22Rv1 (cell line): Measurements from ENCODE around the gene TTLL1.

Source experiments
- H3K27ac ChIP-seq: fragments of 450-650 bp; 2 replicates; pipeline ENCODE4 v1.5.1; 2017
- ZFX ChIP-seq: fragments of 450-650 bp; IDR thresholded peaks from 2 replicates; pipeline ENCODE4 v1.6.1; 2017; ENCODE audit warnings: antibody characterized with exemption, borderline replicate concordance
- TF ChIP-seq, protein P1 (sequence below): fragments of 450-650 bp; IDR thresholded peaks from 2 replicates; pipeline ENCODE4 v1.5.1; 2017; ENCODE audit warnings: mild to moderate bottlenecking

The TTLL1 gene

DNA sequence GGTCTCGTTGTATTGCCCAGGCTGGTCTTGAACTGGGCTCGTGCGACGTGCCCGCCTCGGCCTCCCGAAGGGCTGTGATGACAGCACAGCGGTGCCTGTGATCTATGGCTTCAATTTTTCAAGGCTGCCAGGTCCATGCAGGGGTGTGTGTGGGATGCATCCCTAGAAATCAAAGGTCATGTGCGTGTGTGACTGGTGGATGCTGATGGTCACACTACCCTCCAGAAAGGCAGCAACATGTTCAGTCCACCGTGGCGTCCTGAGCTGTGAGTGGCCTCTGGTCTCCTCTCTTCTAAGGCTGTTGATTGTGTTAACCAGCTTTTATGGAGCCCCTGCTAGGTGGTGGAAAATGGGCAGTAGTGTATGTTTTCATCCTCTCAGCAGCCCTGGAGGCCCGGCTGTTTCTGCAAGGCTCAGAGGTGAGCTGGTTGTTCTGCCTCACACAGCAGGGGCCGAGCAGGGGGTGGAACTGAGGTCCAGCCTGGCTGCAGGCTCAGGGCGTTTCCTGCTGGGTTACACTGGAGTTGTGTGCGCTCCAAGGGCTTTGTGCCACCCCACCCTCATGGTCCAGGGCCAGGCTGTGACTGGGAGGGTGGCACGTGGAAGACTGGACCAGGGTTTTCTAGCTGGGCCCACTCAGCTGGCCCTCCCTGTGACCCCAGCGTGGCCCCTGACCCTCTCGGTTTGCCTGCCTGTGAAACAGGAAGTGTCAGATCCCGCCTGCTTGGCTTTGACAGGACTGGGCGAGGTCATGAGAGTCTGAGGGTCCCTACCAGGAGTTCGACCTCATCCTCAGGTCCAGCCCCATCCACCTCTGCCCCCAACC, 29.0 kb upstream of the TTLL1 start:
- no peak overlapping the region for H3K27ac ChIP-seq
- no peak for TF ChIP-seq ZFX
- TF ChIP-seq, protein P1, sequence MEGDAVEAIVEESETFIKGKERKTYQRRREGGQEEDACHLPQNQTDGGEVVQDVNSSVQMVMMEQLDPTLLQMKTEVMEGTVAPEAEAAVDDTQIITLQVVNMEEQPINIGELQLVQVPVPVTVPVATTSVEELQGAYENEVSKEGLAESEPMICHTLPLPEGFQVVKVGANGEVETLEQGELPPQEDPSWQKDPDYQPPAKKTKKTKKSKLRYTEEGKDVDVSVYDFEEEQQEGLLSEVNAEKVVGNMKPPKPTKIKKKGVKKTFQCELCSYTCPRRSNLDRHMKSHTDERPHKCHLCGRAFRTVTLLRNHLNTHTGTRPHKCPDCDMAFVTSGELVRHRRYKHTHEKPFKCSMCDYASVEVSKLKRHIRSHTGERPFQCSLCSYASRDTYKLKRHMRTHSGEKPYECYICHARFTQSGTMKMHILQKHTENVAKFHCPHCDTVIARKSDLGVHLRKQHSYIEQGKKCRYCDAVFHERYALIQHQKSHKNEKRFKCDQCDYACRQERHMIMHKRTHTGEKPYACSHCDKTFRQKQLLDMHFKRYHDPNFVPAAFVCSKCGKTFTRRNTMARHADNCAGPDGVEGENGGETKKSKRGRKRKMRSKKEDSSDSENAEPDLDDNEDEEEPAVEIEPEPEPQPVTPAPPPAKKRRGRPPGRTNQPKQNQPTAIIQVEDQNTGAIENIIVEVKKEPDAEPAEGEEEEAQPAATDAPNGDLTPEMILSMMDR, result no peak

DNA sequence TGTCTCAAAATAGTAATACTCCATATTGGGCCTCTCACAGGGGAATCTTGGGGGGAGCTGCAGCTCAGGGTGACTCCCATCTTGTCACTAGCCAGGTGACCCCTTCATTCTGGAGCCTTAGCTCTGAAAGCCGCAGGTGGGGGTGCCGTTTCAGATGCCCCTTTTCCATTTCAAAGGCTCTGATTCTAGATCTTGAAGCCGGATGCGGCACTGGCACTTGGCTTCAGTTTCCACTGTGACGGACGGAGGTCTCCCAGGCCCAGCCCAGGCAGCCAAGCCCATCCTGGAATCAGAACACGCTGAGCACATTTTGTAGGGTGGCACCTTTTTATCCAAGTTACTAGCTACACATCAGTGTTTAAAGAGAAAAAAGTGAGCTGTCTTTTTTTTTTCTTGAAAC, 27.7 kb upstream of the TTLL1 start:
- H3K27ac ChIP-seq, result no peak overlapping the region
- TF ChIP-seq, protein P1, result no peak
- TF ChIP-seq ZFX, result no peak

DNA sequence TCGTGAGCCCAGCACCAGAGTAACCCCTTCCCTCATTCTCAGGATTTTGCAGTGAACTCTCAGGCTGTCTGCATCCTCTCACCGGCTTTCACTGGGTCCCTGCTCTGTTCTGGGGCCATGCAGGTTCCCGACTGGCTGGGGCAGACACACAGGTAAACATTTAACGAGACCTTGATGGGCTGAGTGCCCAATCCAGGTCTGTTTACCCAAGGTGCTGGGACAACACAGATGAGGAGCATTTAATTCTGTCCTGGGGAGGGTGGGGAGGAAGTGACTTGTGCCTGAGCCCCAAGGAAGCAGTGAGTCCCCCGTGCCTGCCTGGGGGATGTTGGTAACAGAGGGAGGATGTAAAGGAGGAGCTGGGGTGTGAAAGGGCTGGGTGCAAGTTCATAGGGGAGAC, 25.8 kb upstream of the TTLL1 start:
- H3K27ac ChIP-seq, result peak overlapping the region; percentile 54
- TF ChIP-seq ZFX, result no peak
- TF ChIP-seq, protein P1, result no peak

DNA sequence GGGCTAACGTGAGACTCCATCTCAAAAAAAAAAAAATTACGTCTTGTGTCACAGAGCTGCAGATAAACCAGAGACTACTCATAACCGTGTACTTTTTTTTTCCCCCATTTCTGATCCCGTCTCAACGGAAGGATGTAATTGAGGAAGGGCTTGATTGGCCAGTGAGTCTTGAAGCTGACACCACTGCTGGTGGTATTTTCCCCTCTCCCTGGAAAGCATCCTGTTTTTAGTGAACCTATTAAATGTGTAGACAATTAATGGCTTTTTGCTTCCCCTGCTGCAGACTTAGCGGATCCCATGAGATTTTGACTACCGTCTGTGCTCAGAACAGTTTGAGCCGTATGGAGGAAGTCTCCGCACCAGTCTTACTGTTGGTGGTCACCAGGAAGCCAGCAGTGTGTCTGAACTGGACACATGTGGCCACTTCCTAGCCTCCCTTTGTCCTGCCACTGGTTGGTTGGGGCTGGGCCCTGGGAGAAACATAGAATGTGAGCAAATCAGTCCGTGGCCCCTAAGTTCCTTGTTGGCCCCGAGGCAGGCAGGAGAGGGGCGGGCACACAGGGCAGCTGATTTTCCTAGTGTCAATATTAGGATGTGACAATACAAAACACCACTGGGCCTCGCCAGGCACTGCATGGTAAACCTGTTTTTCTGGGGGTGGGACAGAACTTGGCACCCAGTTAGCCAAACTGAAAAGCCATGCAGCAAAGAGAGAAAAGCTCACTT, 24.5 kb upstream of the TTLL1 start:
- peak overlapping the region; percentile 54 for H3K27ac ChIP-seq
- no peak for TF ChIP-seq ZFX
- TF ChIP-seq, protein P1, result no peak

DNA sequence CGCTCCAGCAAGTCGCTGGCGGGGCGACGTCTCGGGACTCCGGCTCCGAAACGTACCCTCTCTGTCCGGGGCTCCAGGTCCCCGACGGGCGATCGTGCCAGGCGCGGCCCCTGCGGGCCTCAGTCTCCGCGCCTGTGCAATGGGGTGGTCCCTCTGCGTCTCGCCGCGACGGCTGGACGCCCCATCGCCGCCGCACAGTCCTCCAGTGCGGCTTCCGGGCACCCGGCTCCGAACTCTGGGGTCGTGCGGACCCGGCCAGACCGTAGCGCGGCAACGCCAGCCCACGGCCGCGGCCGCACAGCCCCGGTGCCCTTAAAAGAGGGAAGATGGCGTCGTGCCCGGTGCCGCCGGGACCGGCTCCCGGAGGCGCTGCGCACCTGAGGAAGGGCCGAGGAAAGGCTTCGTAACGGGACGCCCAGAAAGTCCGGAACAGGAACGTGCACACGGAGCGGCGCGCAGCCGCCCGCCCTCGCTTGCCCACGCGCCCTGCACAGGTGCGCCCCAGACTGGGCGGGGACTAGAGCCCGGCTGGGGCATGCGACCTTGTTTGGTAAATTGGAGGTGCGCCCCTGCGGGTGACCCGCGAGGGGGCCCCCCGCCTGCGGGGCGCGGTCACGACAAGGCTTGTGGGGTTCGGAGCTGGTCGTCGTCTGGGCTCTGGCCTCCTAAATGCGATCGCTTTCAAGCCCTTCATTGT, 21.9 kb upstream of the TTLL1 start:
- TF ChIP-seq, protein P1, result no peak
- TF ChIP-seq ZFX, result no peak
- peak overlapping the region; percentile 37; the same call in 1 of the 2 replicates for H3K27ac ChIP-seq

DNA sequence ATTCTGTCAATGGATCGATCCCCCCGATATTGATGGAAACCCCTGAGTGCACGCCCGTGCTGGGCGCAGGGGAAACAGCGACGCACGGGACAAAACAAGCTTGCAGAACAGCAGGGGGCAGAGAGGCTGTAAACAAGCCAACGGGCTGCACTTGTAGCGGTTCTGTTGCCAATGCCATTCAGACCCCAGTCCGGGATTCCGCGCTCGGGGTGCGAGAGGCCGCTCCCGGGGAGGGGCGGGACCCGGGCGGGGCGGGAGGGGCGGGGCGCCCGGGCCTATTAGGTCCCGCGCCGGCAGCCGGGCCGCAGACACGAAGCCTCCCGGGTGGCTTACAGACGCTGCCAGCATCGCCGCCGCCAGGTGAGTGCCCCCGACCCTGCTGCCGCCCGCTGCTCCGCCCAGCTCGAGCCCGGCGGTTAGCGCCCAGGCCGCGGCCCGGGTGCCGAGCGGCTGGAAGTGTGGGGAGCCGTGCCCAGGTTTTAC, 21.3 kb upstream of the TTLL1 start, which contains the start of gene BIK:
Gene BIK (plus strand): TSS at position 307 of the 483 bp plus-strand sequence. CDS start 13,273 bp downstream, outside the sequence.
- TF ChIP-seq, protein P1, result no peak
- TF ChIP-seq ZFX, result no peak
- peak within 1 kb of the TSS; percentile 37; the same call in 1 of the 2 replicates for H3K27ac ChIP-seq
